Measurements from ENCODE around the gene PLPP3.

GRCh38 chr1:56543783-56544612 lies 35.4 kb downstream of the PLPP3 start:
- no peak for TF ChIP-seq POLR2A (IDR thresholded peaks at IDR 0.05)
- TF ChIP-seq CTCF (IDR thresholded peaks at IDR 0.05): no peak

Data from uterus (tissue), 2 donors.